GM23338 (cell line): Measurements from ENCODE around the gene CTNNA3. TPM values are rescaled to one million over a fixed set of nuclear protein-coding genes. Genes with fewer than 3 reads are reported as not detected.

Source experiments
- ATAC-seq: fragments of 200-7000 bp; cut with Tn5 transposase; 3 replicates; pipeline ENCODE4 v1.9.1; 2020
- DNase-seq: peaks from one replicate; pipeline ENCODE4 v3.0.0-alpha.2; 2015; ENCODE audit warnings: low spot score
- H2AFZ ChIP-seq: fragments of 200-600 bp; sonication (generic); 2 replicates; pipeline ENCODE4 v1.8.0; 2016; ENCODE audit warnings: antibody characterized with exemption, mild to moderate bottlenecking, moderate library complexity
- H3F3A ChIP-seq: fragments of 200-600 bp; sonication (generic); replicated peaks from 2 replicates; pipeline ENCODE4 v1.8.0; 2017; ENCODE audit warnings: antibody characterized with exemption, mixed run types, low read depth
- H3K27ac ChIP-seq: fragments of 200-600 bp; sonication (generic); 2 replicates; pipeline ENCODE4 v1.6.1; 2016; ENCODE audit warnings: low read depth
- H3K27me3 ChIP-seq: fragments of 200-600 bp; sonication (generic); 2 replicates; pipeline ENCODE4 v1.8.0; 2016; ENCODE audit warnings: mild to moderate bottlenecking, mixed run types, moderate library complexity; ENCODE audit not compliant: insufficient read depth
- H3K36me3 ChIP-seq: fragments of 200-600 bp; sonication (generic); 2 replicates; pipeline ENCODE4 v1.8.0; 2016; ENCODE audit warnings: mild to moderate bottlenecking; ENCODE audit not compliant: insufficient read depth
- H3K4me1 ChIP-seq: fragments of 200-600 bp; sonication (generic); 2 replicates; pipeline ENCODE4 v1.8.0; 2016; ENCODE audit warnings: mild to moderate bottlenecking, moderate library complexity; ENCODE audit not compliant: insufficient read depth
- H3K4me2 ChIP-seq: fragments of 200-600 bp; sonication (generic); 2 replicates; pipeline ENCODE4 v1.7.1; 2017; ENCODE audit warnings: mixed run types
- H3K4me3 ChIP-seq: fragments of 200-600 bp; sonication (generic); 2 replicates; pipeline ENCODE4 v1.6.1; 2016; ENCODE audit warnings: mixed run types
- H3K79me2 ChIP-seq: fragments of 200-600 bp; sonication (generic); replicated peaks from 2 replicates; pipeline ENCODE4 v1.8.0; 2017; ENCODE audit warnings: mild to moderate bottlenecking; ENCODE audit not compliant: insufficient read depth
- H3K9me2 ChIP-seq: fragments of 200-600 bp; sonication (generic); 2 replicates; pipeline ENCODE4 v1.8.0; 2017; ENCODE audit not compliant: insufficient read depth
- H4K20me1 ChIP-seq: fragments of 200-600 bp; sonication (generic); replicated peaks from 2 replicates; pipeline ENCODE4 v1.8.0; 2017; ENCODE audit warnings: mild to moderate bottlenecking; ENCODE audit not compliant: insufficient read depth
- H3K27ac Mint-ChIP-seq: 2 replicates; pipeline ENCODE4 v1.8.0; 2020; ENCODE audit warnings: inconsistent platforms, mild to moderate bottlenecking, moderate library complexity, mixed read lengths
- H3K27me3 Mint-ChIP-seq: 3 replicates; pipeline ENCODE4 v1.8.0; 2022; ENCODE audit warnings: low read depth, mild to moderate bottlenecking, moderate library complexity, mixed read lengths, inconsistent platforms; ENCODE audit not compliant: insufficient read depth, poor library complexity
- H3K36me3 Mint-ChIP-seq: 3 replicates; pipeline ENCODE4 v1.8.0; 2021; ENCODE audit warnings: low read depth, mild to moderate bottlenecking, inconsistent platforms, moderate library complexity, mixed read lengths
- H3K4me1 Mint-ChIP-seq: 3 replicates; pipeline ENCODE4 v1.8.0; 2020; ENCODE audit warnings: mild to moderate bottlenecking, inconsistent platforms, mixed read lengths
- H3K4me3 Mint-ChIP-seq: 3 replicates; pipeline ENCODE4 v1.8.0; 2021; ENCODE audit warnings: moderate library complexity, mild to moderate bottlenecking, inconsistent platforms, mixed read lengths
- H3K9me3 Mint-ChIP-seq: 3 replicates; pipeline ENCODE4 v1.8.0; 2020; ENCODE audit warnings: moderate library complexity, mild to moderate bottlenecking, inconsistent platforms, mixed read lengths
- CREB1 ChIP-seq: fragments of 250-450 bp; sonication (Bioruptor Pico); IDR thresholded peaks from 2 replicates; pipeline ENCODE4 v1.5.0; 2020; ENCODE audit warnings: low read depth, mild to moderate bottlenecking, moderate library complexity
- CTCF ChIP-seq, 2 experiments: fragments of 200-600 bp in 1 of 2; sonication (generic) in 1 of 2; conservative IDR thresholded peaks; 2 replicates each; pipeline versions ENCODE4 v1.5.1 to v1.6.1; 2016 to 2017; ENCODE audit warnings: antibody characterized with exemption in 2 of 2, low read depth in 2 of 2, mild to moderate bottlenecking in 2 of 2, moderate library complexity in 1 of 2
- ETS1 ChIP-seq: IDR thresholded peaks from 2 replicates; pipeline ENCODE4 v1.6.1; 2016; ENCODE audit warnings: antibody characterized with exemption
- EZH2 ChIP-seq: fragments of 200-600 bp; sonication (generic); IDR thresholded peaks from one replicate; pipeline ENCODE4 v1.8.0; 2017; ENCODE audit warnings: antibody characterized with exemption, mild to moderate bottlenecking, low read depth; ENCODE audit not compliant: unreplicated experiment
- EZH2phosphoT487 ChIP-seq: fragments of 200-600 bp; sonication (generic); IDR thresholded peaks from one replicate; pipeline ENCODE4 v1.8.1; 2018; ENCODE audit warnings: antibody characterized with exemption; ENCODE audit not compliant: unreplicated experiment
- JUNB ChIP-seq: IDR thresholded peaks from one replicate; pipeline ENCODE4 v1.6.1; 2016; ENCODE audit warnings: antibody characterized with exemption; ENCODE audit not compliant: unreplicated experiment
- NANOG ChIP-seq: IDR thresholded peaks from 2 replicates; pipeline ENCODE4 v1.6.1; 2016; ENCODE audit warnings: antibody characterized with exemption, borderline replicate concordance
- POLR2AphosphoS5 ChIP-seq: IDR thresholded peaks from 2 replicates; pipeline ENCODE4 v1.6.1; 2016; ENCODE audit warnings: antibody characterized with exemption, low read depth
- REST ChIP-seq: IDR thresholded peaks from one replicate; pipeline ENCODE4 v1.6.1; 2018; ENCODE audit warnings: antibody characterized with exemption; ENCODE audit not compliant: unreplicated experiment
- STAT1 ChIP-seq: IDR thresholded peaks from one replicate; pipeline ENCODE4 v1.6.1; 2016; ENCODE audit warnings: antibody characterized with exemption; ENCODE audit not compliant: unreplicated experiment
- ZNF114 ChIP-seq: fragments of 250-450 bp; sonication (Bioruptor Pico); IDR thresholded peaks from 2 replicates; pipeline ENCODE4 v1.5.0; 2020; ENCODE audit warnings: mild to moderate bottlenecking, moderate library complexity
- ZNF331 ChIP-seq: fragments of 250-450 bp; sonication (Bioruptor Pico); IDR thresholded peaks from 2 replicates; pipeline ENCODE4 v1.5.0; 2020; ENCODE audit warnings: low read depth, mild to moderate bottlenecking, moderate library complexity
- ZNF462 ChIP-seq: fragments of 250-450 bp; sonication (Bioruptor Pico); IDR thresholded peaks from 2 replicates; pipeline ENCODE4 v1.5.0; 2020; ENCODE audit warnings: mild to moderate bottlenecking, moderate library complexity
- polyA plus RNA-seq: library from polyadenylated mRNA; unstranded; fragments of >200 nt; fragmentation: Nextera tagmentation; extraction: Ambion mirVana; gene quantifications from 2 replicates; pipeline ENCODE4 v1.2.1, GENCODE V29; 2016
- total RNA-seq: library from RNA; depleted of rRNA; stranded (reverse); fragments of >200 nt; shearing (Covaris generic); gene quantifications from 2 replicates; pipeline ENCODE4 v1.2.3, GENCODE V29; 2014

Gene CTNNA3
- total and polyA plus RNA-seq, 2 experiments from 2014 or later, result 0.71 to 3.3 TPM

GRCh38 chr10:67608001-67608400, 88.0 kb downstream of the CTNNA3 start:
- H3K36me3 Mint-ChIP-seq, result no peaks in the 10 kb centered on the region

More at GRCh38 chr10:67608001-67608400, 88.0 kb downstream of the CTNNA3 start:
- peaks cover 3% of the 10 kb centered on the region for H3K27me3 Mint-ChIP-seq
- Histone ChIP-seq H3K36me3 (no peaks in the 10 kb centered on the region), H3F3A (no peaks in the 10 kb centered on the region), H3K4me1 (peaks cover 11% of the 10 kb centered on the region; the same call in 1 of the 2 replicates), H3K4me2 (no peak overlapping the region), H3K79me2 (no peaks in the 10 kb centered on the region), H2AFZ (no peak overlapping the region), H3K27ac (no peak overlapping the region), H4K20me1 (no peaks in the 10 kb centered on the region), H3K4me3 (no peak overlapping the region), H3K27me3 (no peaks in the 10 kb centered on the region), H3K9me2 (no peaks in the 10 kb centered on the region; the same call in 1 of the 2 replicates)
- no peak overlapping the region for H3K4me3 Mint-ChIP-seq
- H3K9me3 Mint-ChIP-seq, result no peaks in the 10 kb centered on the region
- TF ChIP-seq REST (no peak), JUNB (no peak), POLR2AphosphoS5 (no peak), EZH2phosphoT487 (no peak), CREB1 (CRISPR knock-in tag) (no peak), CTCF (conservative IDR thresholded peaks at IDR 0.05; ENCODE audit: low read depth in 2 of 2) (no peak), NANOG (no peak), ZNF462 (CRISPR knock-in tag) (no peak), ZNF331 (CRISPR knock-in tag) (no peak), EZH2 (no peak), ZNF114 (CRISPR knock-in tag) (no peak), STAT1 (no peak), ETS1 (no peak)
- DNase-seq, result no peak
- peaks cover 22% of the 10 kb centered on the region for H3K4me1 Mint-ChIP-seq
- ATAC-seq, result no peak
- no peak overlapping the region for H3K27ac Mint-ChIP-seq
